C4-2B (cell line): ENCODE measurements around the gene PDSS1.
A peak's percentile ranks its signal among the peaks of the same experiment; 100 is the strongest.
"Not testable (repeated sequence)": the region's sequence is repeated elsewhere in the genome, so short reads cannot be mapped to it uniquely, and the experiment has no call there.

Experiments
- H3K27ac ChIP-seq: fragments of 450-650 bp; 2 replicates; pipeline ENCODE4 v1.5.1; 2017
- CTCF ChIP-seq: fragments of 450-650 bp; conservative IDR thresholded peaks from 2 replicates; pipeline ENCODE4 v1.5.1; 2017; ENCODE audit warnings: mild to moderate bottlenecking
- ZFX ChIP-seq: fragments of 450-650 bp; IDR thresholded peaks from 2 replicates; pipeline ENCODE4 v1.6.1; 2017

PDSS1 gene

GRCh38 chr10:26697163-26697921, at the start of gene PDSS1:
Gene PDSS1, plus strand, starts transcription at chr10:26697701. Its CDS starts 11 bp downstream, at chr10:26697712.
- peak within 1 kb of the TSS; percentile 94 for H3K27ac ChIP-seq
- TF ChIP-seq ZFX (peak; percentile 77), CTCF (no peak)

- H3K27ac ChIP-seq, result not testable (repeated sequence)
Measured at GRCh38 chr10:26648245-26648636, 49.3 kb upstream of the PDSS1 start.

GRCh38 chr10:26650406-26650805, 47.1 kb upstream of the PDSS1 start:
- H3K27ac ChIP-seq, result no peak overlapping the region
- TF ChIP-seq ZFX (no peak), CTCF (no peak)

- H3K27ac ChIP-seq, result not testable (repeated sequence)
Measured at GRCh38 chr10:26651476-26651875, 46.0 kb upstream of the PDSS1 start.

- no peak for TF ChIP-seq ZFX
- no peak for TF ChIP-seq CTCF
- no peak overlapping the region for H3K27ac ChIP-seq
Measured at GRCh38 chr10:26653004-26653403, 44.5 kb upstream of the PDSS1 start.

- no peak for TF ChIP-seq CTCF
- no peak for TF ChIP-seq ZFX
Measured at GRCh38 chr10:26655746-26656145, 41.8 kb upstream of the PDSS1 start.

GRCh38 chr10:26662864-26663263, 34.6 kb upstream of the PDSS1 start:
- TF ChIP-seq ZFX, result no peak
- no peak for TF ChIP-seq CTCF
- no peak overlapping the region for H3K27ac ChIP-seq

More at GRCh38 chr10:26655746-26656145, 41.8 kb upstream of the PDSS1 start:
- no peak overlapping the region for H3K27ac ChIP-seq

GRCh38 chr10:26665080-26666048, 32.1 kb upstream of the PDSS1 start:
- no peak overlapping the region for H3K27ac ChIP-seq
- TF ChIP-seq ZFX (no peak), CTCF (no peak)
